IgD-negative memory B cell (primary cell): Measurements from ENCODE around the gene KIF16B. TPM values are rescaled to one million over a fixed set of nuclear protein-coding genes. Genes with fewer than 3 reads are reported as not detected.

Experiments used
- H3K27ac Mint-ChIP-seq, 3 donors: one replicate each; pipeline ENCODE4 v1.8.0; 2020 to 2022; ENCODE audit warnings: mild to moderate bottlenecking in 3 of 3, mixed read lengths in 3 of 3, moderate library complexity in 1 of 3
- H3K27me3 Mint-ChIP-seq: one replicate; pipeline ENCODE4 v1.8.0; 2021; ENCODE audit warnings: mixed read lengths
- H3K36me3 Mint-ChIP-seq: one replicate; pipeline ENCODE4 v1.8.0; 2020; ENCODE audit warnings: mild to moderate bottlenecking, mixed read lengths
- H3K4me1 Mint-ChIP-seq, 3 donors: one replicate each; pipeline ENCODE4 v1.8.0; 2020 to 2022; ENCODE audit warnings: mixed read lengths in 3 of 3, mild to moderate bottlenecking in 1 of 3
- H3K4me3 Mint-ChIP-seq, 4 donors: one replicate each; pipeline ENCODE4 v1.8.0; 2020 to 2022; ENCODE audit warnings: mild to moderate bottlenecking in 4 of 4, mixed read lengths in 4 of 4, moderate library complexity in 3 of 4
- H3K9me3 Mint-ChIP-seq, 3 donors: one replicate each; pipeline ENCODE4 v1.8.0; 2020 to 2021; ENCODE audit warnings: mixed read lengths in 3 of 3, mild to moderate bottlenecking in 1 of 3
- polyA plus RNA-seq: library from polyadenylated mRNA; unstranded; fragments of 300-500 nt; fragmentation: Illumina TruSeq; gene quantifications from one replicate; pipeline ENCODE4 v1.2.3, GENCODE V29; 2021

Gene KIF16B
- 7.3 TPM for polyA plus RNA-seq

- Mint-ChIP-seq H3K27me3 (no peaks in the 10 kb centered on the region), H3K4me3 (peak within 1 kb of the TSS; percentile 82 to 98 (median 94)), H3K9me3 (no peaks in the 10 kb centered on the region), H3K4me1 (peaks cover 27 to 40% (median 36%) of the 10 kb centered on the region in 3 donors), H3K27ac (peak within 1 kb of the TSS; percentile 70 to 90 (median 83)), H3K36me3 (no peaks in the 10 kb centered on the region)
Measured at GRCh38 chr20:16573001-16573965, at the start of gene KIF16B. TSS of gene KIF16B (minus strand) at chr20:16573448. CDS start at chr20:16573275, 173 bp downstream.

DNA sequence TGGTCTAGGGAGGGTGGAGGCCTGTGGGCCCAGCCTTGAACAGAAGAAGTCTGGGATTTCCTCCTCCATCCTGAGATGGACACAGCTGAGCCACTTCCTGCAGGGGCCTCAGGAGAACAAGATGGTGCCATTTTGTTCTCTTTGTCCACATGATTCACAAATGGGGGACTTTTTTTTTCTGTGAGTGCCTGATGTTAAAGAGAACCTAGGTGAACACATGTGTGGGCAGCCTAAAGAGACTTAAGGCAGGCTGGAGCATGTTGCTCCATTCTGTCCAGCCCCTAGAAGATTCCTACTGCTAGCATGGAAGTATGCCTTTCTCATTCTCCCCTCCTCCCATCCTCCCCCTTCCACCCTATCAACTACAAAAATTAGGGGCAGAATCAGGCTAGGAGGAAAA is 49.3 kb upstream of the KIF16B start:
- Mint-ChIP-seq H3K9me3 (peaks cover 0 to 2% (median 0%) of the 10 kb centered on the region in 3 donors), H3K36me3 (no peaks in the 10 kb centered on the region), H3K4me3 (no peak overlapping the region), H3K27me3 (no peaks in the 10 kb centered on the region), H3K4me1 (no peaks in the 10 kb centered on the region), H3K27ac (no peak overlapping the region)

- no peak overlapping the region for H3K27ac Mint-ChIP-seq
- peaks cover 0 to 6% (median 6%) of the 10 kb centered on the region in 3 donors for H3K9me3 Mint-ChIP-seq
- no peak overlapping the region for H3K4me3 Mint-ChIP-seq
- H3K36me3 Mint-ChIP-seq = no peaks in the 10 kb centered on the region
- H3K4me1 Mint-ChIP-seq = no peaks in the 10 kb centered on the region
- H3K27me3 Mint-ChIP-seq = no peaks in the 10 kb centered on the region
Measured at GRCh38 chr20:16621435-16622141, 48.3 kb upstream of the KIF16B start.

DNA sequence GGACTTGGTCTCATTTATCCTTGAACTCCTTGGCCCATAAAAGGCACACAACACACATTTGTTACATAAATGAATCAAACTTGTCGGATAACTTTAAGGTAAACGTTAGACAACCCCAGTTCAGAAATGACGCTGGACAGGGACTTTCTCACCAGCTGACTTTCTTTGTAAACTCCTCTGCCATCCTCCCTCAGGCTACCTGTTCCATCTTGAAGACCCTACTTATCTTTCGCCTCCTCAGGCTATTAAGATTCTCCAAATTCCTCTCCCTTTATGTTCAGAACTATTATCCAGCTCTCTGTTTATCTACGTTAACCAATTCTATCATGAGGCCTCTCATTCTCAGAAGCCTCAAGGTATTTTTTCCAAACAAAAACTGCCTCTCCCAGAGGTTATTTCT is 47.7 kb upstream of the KIF16B start:
- H3K9me3 Mint-ChIP-seq = peaks cover 0 to 7% (median 6%) of the 10 kb centered on the region in 3 donors
- H3K27me3 Mint-ChIP-seq = no peaks in the 10 kb centered on the region
- H3K4me1 Mint-ChIP-seq = no peaks in the 10 kb centered on the region
- H3K27ac Mint-ChIP-seq = no peak overlapping the region
- no peak overlapping the region for H3K4me3 Mint-ChIP-seq
- no peaks in the 10 kb centered on the region for H3K36me3 Mint-ChIP-seq

- H3K9me3 Mint-ChIP-seq = peaks cover 0 to 9% (median 7%) of the 10 kb centered on the region in 3 donors
- no peaks in the 10 kb centered on the region for H3K36me3 Mint-ChIP-seq
- H3K27me3 Mint-ChIP-seq = no peaks in the 10 kb centered on the region
- no peaks in the 10 kb centered on the region for H3K4me1 Mint-ChIP-seq
- no peak overlapping the region for H3K27ac Mint-ChIP-seq
- H3K4me3 Mint-ChIP-seq = no peak overlapping the region
Measured at GRCh38 chr20:16619953-16620352, 46.7 kb upstream of the KIF16B start.

- no peaks in the 10 kb centered on the region for H3K36me3 Mint-ChIP-seq
- no peaks in the 10 kb centered on the region for H3K4me1 Mint-ChIP-seq
- no peak overlapping the region for H3K27ac Mint-ChIP-seq
- H3K4me3 Mint-ChIP-seq = no peak overlapping the region
- peaks cover 0 to 9% (median 7%) of the 10 kb centered on the region in 3 donors for H3K9me3 Mint-ChIP-seq
- H3K27me3 Mint-ChIP-seq = no peaks in the 10 kb centered on the region
Measured at GRCh38 chr20:16617056-16617455, 43.8 kb upstream of the KIF16B start.

- no peak overlapping the region for H3K27ac Mint-ChIP-seq
- H3K4me3 Mint-ChIP-seq = no peak overlapping the region
- no peaks in the 10 kb centered on the region for H3K36me3 Mint-ChIP-seq
- no peaks in the 10 kb centered on the region for H3K4me1 Mint-ChIP-seq
- peaks cover 0 to 9% (median 7%) of the 10 kb centered on the region in 3 donors for H3K9me3 Mint-ChIP-seq
- H3K27me3 Mint-ChIP-seq = no peaks in the 10 kb centered on the region
Measured at GRCh38 chr20:16616317-16616716, 43.1 kb upstream of the KIF16B start.

GRCh38 chr20:16615199-16615598 is 42.0 kb upstream of the KIF16B start:
- H3K27ac Mint-ChIP-seq = no peak overlapping the region
- peaks cover 0 to 9% (median 7%) of the 10 kb centered on the region in 3 donors for H3K9me3 Mint-ChIP-seq
- no peaks in the 10 kb centered on the region for H3K4me1 Mint-ChIP-seq
- H3K36me3 Mint-ChIP-seq = no peaks in the 10 kb centered on the region
- no peak overlapping the region for H3K4me3 Mint-ChIP-seq
- H3K27me3 Mint-ChIP-seq = no peaks in the 10 kb centered on the region

- Mint-ChIP-seq H3K27me3 (no peaks in the 10 kb centered on the region), H3K27ac (no peak overlapping the region), H3K9me3 (peaks cover 0 to 9% (median 5%) of the 10 kb centered on the region in 3 donors), H3K4me1 (no peaks in the 10 kb centered on the region), H3K36me3 (no peaks in the 10 kb centered on the region), H3K4me3 (peak overlapping the region in 1 of 4 donors; percentile 1)
Measured at GRCh38 chr20:16613954-16614353, 40.7 kb upstream of the KIF16B start.

- Mint-ChIP-seq H3K4me1 (no peaks in the 10 kb centered on the region), H3K27me3 (peaks cover 2% of the 10 kb centered on the region), H3K27ac (no peak overlapping the region), H3K4me3 (no peak overlapping the region), H3K36me3 (no peaks in the 10 kb centered on the region), H3K9me3 (peaks cover 0 to 9% (median 5%) of the 10 kb centered on the region in 3 donors)
Measured at GRCh38 chr20:16612706-16613105, 39.5 kb upstream of the KIF16B start.

DNA sequence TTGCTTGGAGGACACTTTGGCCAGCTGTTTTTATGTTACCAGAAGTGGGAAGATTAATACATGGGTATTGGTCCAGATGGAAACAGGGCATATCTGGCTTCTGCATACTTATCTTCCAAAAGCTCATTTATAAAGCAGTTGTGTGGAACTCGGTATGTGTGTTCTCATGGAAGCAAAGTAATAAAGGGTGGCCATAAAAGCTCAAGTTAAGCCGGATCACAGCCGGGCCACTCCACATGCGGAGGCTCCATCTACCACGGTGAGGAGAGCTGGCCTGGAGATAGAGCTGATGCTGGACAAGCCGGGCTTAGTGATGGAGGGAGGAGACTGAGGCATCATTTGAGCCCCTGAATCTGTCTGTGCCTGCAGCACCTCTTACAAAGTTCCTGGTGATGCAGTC is 38.6 kb upstream of the KIF16B start:
- peaks cover 0 to 4% (median 3%) of the 10 kb centered on the region in 3 donors for H3K9me3 Mint-ChIP-seq
- no peaks in the 10 kb centered on the region for H3K36me3 Mint-ChIP-seq
- no peaks in the 10 kb centered on the region for H3K4me1 Mint-ChIP-seq
- peaks cover 2% of the 10 kb centered on the region for H3K27me3 Mint-ChIP-seq
- no peak overlapping the region for H3K27ac Mint-ChIP-seq
- no peak overlapping the region for H3K4me3 Mint-ChIP-seq

GRCh38 chr20:16609066-16609465 is 35.8 kb upstream of the KIF16B start:
- Mint-ChIP-seq H3K27ac (no peak overlapping the region), H3K27me3 (peaks cover 2% of the 10 kb centered on the region), H3K36me3 (no peaks in the 10 kb centered on the region), H3K4me1 (no peaks in the 10 kb centered on the region), H3K9me3 (peaks cover 2 to 4% (median 3%) of the 10 kb centered on the region in 3 donors), H3K4me3 (no peak overlapping the region)

GRCh38 chr20:16608277-16608650 is 35.0 kb upstream of the KIF16B start:
- Mint-ChIP-seq H3K4me3 (no peak overlapping the region), H3K9me3 (peaks cover 2 to 4% (median 3%) of the 10 kb centered on the region in 3 donors), H3K36me3 (no peaks in the 10 kb centered on the region), H3K27me3 (peaks cover 2% of the 10 kb centered on the region), H3K27ac (no peak overlapping the region), H3K4me1 (no peaks in the 10 kb centered on the region)

DNA sequence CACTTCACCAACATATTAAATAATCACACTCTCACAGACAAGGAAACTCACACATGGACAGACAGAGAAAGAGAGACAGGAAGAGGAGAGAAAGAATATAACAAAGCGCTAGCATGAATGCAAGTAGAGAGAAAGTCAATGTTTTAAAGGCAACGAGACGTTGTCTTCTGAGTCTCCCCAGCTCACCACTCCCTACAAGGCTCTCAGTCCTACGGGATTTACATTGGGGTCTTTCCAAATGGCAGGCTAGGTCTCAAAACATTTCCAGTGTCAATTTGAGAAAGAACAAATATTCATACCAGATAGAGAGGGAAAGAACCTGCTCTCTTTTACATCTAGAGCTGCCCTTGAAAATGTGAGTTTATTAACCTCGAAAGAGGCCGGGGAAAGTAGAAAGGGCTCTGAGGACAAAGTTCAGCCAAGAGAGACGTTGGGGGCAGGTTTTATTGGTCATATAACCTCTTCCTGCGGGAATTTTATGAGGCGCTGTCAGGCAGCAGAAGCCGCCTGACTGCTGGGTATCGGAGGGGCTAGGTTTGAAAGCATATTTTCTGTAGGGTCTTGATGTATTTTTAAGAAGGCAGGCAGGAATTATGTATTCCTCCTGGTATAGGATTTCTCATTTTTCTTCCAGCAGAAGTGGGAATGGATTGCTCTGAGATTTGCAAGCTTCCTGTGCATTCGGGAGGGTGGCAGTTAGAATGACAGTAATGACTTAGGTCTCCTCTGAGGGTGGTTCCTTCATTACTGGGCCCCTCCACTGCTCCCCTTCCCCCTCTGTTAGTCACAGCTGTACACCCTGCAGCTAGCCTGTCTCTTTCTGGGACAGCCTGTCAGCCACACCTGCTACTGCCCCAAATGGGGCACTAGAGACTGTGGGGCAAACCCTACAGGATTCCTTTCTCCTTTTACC is 34.4 kb upstream of the KIF16B start:
- H3K27ac Mint-ChIP-seq = no peak overlapping the region
- H3K27me3 Mint-ChIP-seq = peaks cover 2% of the 10 kb centered on the region
- H3K4me1 Mint-ChIP-seq = no peaks in the 10 kb centered on the region
- peaks cover 2 to 4% (median 3%) of the 10 kb centered on the region in 3 donors for H3K9me3 Mint-ChIP-seq
- H3K4me3 Mint-ChIP-seq = no peak overlapping the region
- H3K36me3 Mint-ChIP-seq = no peaks in the 10 kb centered on the region
